DOHH2 (cell line): ENCODE results near the gene IQSEC3.

Source experiments
- CTCF ChIP-seq: fragments of 200-600 bp; sonication (generic); IDR thresholded peaks from one replicate; pipeline ENCODE4 v1.5.1; 2014; ENCODE audit warnings: antibody characterized with exemption, mild to moderate bottlenecking, low read depth, low read length; ENCODE audit not compliant: poor library complexity, severe bottlenecking
- EZH2phosphoT487 ChIP-seq: fragments of 200-600 bp; sonication (generic); IDR thresholded peaks from 2 replicates; pipeline ENCODE4 v1.6.1; 2017; ENCODE audit warnings: borderline replicate concordance, mild to moderate bottlenecking, antibody characterized with exemption, low read length, moderate library complexity, mixed read lengths

- TF ChIP-seq CTCF (no peak), EZH2phosphoT487 (no peak)
These were observed 11.6 kb upstream of the IQSEC3 start for GRCh38 chr12:54750-55535.
